Activated CD4-positive, alpha-beta T cell treated with anti-CD3 and anti-CD28 coated beads for 24 hours (primary cell): ENCODE results near the gene TAOK3.
"Not testable (repeated sequence)": the region's sequence is repeated elsewhere in the genome, so short reads cannot be mapped to it uniquely, and the experiment has no call there.

Source experiments
- DNase-seq, 2 donors: peaks; one replicate each; pipeline ENCODE4 v3.0.0-alpha.2; 2020; ENCODE audit warnings: low read depth in 2 of 2

TAOK3 gene

DNA sequence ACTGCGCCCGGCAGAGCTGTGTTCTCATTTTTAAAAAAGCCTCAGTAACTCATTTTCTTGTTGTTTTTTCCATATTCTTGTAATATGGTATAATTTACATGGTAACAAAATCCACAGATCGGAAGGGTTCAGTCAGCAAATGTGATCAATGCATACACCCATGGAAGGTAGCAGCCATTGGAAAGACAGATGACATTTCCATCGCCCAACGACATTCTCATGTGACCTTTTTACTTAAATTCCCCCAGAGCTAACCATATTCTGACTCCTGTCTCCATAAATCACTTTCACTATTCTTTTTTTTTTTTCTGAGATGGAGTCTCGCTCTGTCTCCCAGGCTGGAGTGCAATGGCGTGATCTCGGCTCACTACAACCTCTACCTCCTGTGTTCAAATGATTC, 231.9 kb downstream of the TAOK3 start:
- no peak for DNase-seq

DNA sequence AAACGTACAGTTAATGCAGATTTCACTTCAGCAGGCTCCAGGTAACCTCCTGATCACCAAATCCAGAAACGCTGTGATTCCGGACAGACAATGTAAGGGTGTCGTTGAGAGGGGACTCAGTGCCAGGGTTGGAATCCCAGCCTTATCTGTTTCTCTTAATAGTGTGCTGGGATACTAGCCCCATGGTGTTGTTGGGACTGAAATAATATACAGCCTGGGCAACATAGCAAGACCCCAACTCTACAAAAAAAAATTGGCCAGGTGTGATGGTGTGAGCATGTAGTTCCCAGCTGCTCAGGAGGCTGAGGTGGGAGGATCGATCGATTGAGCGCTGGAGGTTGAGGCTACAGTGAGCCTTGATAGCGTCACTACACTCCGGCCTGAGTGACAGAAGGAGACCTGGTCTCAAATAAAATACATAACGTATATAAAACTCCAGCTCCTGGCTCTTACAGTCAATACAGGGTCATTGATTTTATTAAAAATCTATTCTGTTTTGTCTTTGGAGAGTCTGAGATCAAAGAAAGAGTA, 235.5 kb downstream of the TAOK3 start:
- no peak for DNase-seq

DNA sequence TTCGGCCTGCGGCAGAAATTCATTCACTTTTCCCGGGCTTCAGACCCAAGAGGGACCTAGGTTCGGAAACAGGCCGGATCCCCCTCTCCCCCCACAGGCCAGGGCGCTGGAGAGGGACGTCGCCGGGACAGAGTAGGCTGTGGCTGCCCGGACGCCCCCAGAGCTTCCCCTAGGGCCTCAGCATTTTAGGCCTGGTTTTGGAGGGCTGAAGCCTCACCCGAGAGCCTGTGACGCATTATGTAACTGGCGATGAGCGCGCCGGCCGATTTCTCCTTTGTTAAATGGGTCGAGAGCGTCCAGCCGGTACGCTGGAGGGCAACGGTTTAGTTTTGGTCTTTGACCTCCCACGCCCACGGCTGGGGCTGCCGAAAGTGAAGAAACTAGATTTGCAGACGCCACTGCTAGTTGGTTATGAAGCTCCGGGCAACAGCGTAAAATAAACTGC, 236.1 kb downstream of the TAOK3 start:
- DNase-seq: peak in 1 of 2 donors; percentile 33

DNA sequence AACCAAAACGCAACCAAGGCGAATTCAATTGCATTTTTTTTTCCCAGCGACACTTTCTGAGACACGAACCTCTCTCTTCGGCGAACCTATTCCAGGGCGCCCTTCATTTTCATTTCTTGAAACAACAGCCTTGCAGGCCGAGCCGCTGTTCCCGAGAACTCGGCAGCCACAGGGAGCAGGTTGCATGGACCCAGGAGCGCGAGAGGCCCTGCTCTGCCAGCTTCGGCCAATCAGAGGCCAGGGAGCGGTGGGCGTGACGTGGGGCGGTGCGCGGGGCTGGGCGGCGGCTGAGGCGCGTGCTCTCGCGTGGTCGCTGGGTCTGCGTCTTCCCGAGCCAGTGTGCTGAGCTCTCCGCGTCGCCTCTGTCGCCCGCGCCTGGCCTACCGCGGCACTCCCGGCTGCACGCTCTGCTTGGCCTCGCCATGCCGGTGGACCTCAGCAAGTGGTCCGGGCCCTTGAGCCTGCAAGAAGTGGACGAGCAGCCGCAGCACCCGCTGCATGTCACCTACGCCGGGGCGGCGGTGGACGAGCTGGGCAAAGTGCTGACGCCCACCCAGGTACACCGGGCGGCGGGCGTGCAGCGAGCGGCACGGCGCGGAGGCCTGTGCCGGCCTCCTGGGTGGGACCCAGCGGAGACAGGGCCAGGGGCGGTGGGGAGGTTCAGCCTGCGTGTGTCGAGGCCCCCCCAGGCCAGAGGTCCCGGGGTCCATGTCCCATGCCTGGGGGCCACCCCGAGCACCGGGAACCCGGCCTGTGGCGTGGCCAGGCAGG, 236.7 kb downstream of the TAOK3 start, which contains the start of gene PEBP1:
Gene PEBP1 (plus strand): TSS at position 337 of the 771 bp plus-strand sequence. CDS start 86 bp downstream, at position 423.
- DNase-seq: peak; percentile 84 to 90

DNA sequence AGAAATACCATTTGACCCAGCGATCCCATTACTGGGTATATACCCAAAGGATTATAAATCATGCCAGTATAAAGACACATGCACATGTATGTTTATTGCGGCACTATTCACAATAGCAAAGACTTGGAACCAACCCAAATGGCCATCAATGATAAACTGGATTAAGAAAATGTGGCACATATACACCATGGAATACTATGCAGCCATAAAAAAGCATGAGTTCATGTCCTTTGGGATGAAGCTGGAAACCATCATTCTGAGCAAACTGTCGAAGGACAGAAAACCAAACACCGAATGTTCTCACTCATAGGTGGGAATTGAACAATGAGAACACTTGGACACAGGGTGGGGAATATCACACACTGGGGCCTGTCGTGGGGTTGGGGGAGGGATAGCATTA, 243.3 kb downstream of the TAOK3 start:
- DNase-seq: not testable (repeated sequence)

DNA sequence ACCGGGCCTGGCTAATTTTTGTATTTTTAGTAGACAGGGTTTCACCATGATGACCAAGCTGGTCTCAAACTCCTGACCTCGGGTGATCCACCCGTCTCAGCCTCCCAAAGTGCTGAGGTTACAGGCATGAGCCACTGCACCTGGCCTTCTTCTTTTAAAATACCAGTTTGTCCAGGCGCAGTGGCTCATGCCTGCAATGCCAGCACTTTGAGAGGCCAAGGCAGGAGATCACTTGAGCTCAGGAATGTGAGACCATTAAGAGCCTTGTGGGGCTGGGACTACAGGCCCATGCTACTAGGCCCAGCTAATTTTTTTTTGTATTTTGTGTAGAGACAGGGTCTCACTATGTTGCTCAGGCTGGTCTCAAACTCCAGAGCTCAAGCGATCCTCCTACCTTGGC, 244.8 kb downstream of the TAOK3 start:
- no peak for DNase-seq

DNA sequence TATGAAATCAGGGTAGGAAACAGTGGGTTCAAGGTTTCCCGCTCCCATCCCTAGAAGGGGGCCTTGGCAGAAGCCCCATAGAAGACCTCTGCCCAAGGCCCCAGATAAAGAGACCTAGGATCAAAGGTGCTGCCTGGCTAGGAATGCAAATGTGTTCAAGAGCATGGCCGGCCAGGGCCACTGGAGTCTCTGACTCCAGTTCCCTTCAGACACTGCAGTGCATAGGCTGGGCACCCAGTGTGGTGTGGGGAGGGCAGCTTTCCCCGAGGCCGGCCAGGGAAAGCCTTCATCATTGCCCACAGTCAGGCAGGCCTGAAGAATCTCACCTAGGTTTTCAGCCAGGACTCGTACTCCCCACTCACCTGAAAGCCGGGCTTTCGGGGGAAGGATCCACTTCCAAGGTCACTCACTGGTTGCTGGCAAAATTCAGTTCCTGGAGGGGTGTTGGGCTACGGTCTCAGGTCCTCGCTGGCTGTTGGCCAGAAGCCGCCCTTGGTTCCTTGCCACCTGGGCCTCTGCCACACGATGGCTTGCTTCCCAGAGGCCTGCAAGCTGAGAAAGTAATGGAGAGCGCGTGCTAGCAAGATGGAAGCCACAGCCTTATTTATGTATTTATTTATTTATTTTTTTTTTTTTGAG, 246.5 kb downstream of the TAOK3 start:
- DNase-seq: no peak

DNA sequence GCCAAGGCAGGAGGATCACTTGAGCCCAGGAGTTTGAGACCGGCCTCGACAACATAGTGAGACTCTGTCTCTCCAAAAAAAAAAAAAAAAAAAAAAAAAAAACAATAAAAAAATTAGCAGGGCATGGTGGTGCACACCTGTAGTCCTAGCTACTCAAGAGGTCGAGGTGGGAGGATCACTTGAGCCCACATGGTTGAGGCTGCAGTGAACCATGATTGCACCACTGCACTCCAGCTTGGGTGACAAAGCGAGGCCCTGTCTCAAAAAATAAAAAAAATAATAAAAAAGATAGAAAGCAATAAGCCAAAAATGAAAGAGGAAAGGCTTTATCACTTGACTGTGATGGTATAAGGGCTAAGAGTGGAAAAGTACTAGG, 247.0 kb downstream of the TAOK3 start:
- DNase-seq: no peak

DNA sequence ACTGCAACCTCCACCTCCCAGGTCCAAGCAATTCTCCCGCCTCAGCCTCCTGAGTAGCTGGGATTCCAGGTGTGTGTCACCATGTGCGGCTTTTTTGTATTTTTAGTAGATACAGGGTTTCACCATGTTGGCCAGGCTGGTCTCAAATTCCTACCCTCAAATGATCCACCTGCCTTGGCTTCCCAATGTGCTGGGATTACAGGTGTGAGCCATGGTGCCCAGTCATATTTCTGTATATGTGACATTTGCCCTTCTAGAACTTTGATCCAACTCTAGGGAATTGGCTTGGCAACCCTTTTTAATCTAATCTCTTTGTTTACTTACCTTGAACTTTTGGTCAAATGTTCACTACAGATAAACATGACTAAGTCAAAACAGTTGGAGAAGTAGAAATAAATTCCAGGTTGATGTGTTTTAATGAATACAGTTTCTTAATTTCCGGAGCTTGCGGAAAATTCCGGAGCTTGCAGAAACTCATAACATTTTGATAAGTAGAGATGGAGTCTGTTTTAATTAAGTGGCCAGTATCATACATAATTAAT, 248.3 kb downstream of the TAOK3 start:
- no peak for DNase-seq

DNA sequence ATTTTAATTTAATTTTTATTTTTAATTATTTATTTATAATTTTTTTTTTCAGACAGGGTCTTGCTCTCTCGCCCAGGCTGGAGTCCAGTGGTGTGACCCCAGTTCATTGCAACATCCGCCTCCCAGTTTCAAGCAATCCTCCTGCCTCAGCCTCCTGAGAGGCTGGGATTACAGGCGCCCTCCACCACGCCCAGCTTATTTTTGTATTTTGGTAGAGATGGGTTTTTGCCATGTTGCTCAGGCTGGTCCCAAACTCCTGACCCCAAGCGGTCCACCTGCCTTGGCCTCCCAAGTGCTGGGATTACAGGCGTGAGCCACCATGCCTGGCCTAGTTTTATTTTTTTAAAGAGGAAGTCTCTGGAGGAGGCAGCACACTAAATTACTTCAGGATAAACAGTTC, 250.4 kb downstream of the TAOK3 start:
- no peak for DNase-seq

DNA sequence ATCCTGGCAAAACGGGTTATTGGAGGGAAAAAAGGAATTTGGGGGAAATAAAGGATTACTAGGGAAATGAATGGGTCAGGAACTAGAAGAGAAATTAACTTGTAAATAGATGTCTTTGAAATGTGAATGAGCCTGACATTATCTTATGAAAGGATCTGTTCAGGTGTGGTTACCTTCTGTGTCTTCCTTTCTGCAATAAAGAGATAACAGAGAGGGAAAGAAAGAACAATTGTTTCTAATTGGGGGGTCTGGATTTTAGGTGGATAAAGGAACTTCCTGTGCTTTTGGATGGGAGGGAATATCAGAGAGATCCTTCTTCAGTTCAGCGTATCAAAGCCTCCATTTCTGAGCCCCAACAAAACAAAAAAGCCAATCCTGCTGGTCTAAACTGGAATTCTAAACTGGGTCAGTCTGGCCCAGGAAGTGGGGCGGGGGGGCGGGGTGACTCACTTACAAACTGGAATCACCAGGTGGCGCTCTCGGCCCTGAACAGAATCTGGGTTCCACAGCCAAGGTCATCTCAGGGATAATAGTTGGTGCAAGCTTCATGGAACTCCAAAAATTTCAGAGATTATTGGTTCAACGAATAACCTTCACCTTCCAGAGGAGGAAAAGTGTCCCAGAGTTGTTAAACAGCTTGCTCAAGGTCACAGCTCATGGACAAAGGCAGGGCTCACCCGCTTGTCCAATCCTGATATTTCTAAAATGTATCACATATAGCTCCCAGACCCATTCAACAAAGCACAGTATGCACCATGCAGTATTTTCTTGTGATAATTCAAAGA, 251.9 kb downstream of the TAOK3 start:
- DNase-seq: peak; percentile 53 to 60

DNA sequence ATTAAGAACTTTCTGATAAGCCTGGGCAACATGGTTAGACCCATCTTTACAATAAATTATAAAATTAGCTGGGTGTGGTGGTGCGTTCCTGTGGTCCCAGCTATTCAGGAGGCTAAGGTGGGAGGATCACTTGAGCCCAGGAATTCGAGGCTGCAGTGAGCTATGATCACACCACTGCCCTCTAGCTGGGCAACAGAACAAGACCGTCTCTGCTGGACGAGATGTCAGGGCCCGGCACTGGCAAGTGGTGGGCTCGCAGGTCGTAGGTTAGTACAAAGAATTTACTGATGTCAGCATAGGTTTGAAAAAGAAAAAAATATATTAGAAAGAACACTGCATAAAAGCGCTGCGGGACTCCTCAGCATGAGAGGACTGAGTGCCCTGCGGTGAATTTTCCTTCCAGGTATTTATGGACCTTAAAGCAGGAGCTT, 253.2 kb downstream of the TAOK3 start:
- no peak for DNase-seq

DNA sequence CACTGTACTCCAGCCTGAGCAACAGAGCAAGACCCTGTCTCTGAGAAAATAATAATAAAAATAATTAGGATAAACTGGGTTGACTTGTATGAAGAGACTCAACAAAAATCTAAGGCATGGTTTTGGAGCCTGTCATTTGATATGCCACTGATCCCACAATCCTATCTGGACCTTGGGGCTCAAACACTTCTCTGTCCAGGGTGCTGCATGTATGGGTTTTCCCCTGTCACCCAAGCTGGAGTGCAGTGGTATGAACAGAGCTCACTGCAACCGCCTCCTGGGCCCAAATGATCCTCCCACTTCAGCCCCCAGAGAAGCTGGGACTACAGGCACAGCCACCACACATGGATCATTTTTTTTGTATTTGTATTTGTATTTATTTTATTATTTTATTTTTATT, 263.6 kb downstream of the TAOK3 start:
- DNase-seq: no peak

DNA sequence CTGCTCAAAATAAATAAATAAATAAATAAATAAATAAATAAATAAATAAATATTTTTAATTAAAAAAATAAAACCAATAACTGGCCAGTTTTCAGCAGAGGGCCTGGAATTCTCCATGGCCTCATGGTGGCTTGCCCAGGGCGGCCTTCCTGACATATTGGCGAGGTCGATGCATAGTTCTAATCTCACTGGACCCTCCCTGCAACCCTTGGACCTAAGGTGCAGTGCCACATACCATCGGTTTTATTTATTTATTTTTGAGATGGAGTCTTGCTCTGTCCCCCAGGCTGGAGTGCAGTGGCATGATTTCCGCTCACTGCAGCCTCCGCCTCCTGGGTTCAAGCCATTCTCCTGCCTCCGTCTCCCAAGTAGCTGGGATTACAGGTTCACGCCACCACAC, 265.0 kb downstream of the TAOK3 start:
- DNase-seq: no peak

DNA sequence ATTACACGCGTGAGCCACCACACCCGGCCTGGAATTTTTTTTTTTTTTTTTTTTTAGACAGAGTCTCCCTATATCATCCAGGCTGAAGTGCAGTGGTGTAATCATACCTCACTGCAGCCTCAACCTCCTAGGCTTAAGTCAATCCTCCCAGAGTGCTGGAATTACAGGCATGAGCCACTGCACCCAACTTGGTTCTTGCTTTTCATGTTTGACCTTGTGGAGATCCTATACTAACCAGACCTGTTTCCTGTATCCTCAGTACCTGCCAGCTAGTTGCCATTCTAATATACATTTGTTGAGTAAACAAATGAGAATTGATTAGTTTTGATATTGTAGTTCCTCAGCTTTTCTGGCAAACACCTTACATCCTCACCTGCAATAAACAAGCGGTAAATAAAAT, 265.7 kb downstream of the TAOK3 start:
- no peak for DNase-seq

DNA sequence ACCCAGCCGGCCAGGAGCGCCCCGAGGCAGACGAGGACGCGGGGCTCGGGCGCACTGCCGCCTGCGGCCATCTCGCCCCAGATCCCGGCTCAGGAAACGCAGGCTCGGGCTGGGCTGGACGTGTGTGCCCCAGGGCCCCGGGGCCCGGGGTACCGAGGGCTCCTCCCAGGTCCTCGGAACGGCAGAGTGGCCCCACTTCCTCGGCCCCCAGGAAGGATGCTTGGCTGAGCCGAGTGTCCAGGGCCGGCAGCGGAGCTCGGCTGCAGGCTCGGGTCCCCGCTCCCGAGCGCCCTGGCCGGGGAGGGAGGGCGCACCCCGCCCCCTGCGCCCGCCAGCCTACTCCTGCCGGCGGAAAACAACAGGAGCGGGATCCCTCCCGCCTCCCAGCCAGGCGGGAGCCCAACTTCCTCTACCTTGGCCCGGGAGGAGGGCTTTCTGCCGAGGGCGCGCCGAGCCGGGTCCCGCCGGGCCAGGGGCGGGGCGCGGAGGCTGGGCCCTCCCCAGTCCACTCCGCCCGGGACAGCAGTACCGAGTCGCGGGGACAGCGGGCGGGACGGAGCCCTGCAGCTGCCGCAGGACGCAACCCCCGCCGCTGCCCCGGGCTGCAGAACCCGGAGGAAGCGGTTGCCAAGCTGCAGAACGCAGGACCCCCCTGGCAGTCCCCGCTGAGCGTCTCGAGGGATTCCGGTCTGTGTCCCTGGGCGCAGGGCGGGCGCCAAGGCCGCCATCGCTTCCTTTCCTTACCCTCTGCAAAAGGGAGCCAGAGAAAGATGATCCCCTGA, 268.9 kb downstream of the TAOK3 start, which contains the start of gene VSIG10:
Gene VSIG10 (minus strand): TSS at position 411 of the 782 bp plus-strand sequence. CDS start 340 bp downstream, at position 71.
- DNase-seq: peak in 1 of 2 donors; percentile 3

DNA sequence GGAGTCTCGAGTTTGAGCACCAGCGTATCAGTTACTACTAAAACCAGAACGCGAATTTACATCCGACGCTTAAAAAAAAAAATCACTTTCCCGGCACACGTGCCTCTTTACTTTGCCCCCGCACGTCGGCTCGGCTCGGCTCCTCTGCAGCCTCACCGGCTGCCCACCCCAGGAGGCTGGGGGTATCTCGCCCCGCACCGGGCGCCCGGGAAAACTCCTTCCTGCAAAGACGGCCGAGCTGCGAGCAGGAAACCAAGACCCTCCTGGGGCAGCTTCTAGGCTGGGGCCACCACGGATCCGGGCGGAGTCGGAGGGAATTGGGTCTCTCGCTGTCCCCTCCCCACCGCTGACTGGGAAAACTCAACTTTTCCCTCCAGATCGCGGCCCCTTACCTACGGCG, 269.5 kb downstream of the TAOK3 start:
- no peak for DNase-seq

DNA sequence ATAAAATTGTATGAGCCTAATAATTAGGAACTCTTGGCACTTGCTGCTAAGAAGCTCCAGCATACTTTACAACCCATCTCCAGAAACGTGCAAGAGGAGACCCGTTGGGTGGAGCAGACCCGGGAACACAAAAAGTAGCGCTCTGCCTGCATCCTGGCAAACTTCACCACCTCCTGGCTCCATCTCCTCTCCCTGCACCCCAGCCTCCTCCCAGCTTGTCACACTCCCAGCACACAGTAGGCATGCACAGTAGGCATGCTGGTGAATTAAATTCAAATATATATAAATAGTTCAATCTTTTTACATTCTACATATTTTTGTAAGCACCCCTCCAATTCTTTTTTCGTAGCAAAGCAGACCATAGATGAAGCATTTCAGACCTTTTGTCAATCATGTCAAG, 270.1 kb downstream of the TAOK3 start:
- no peak for DNase-seq

DNA sequence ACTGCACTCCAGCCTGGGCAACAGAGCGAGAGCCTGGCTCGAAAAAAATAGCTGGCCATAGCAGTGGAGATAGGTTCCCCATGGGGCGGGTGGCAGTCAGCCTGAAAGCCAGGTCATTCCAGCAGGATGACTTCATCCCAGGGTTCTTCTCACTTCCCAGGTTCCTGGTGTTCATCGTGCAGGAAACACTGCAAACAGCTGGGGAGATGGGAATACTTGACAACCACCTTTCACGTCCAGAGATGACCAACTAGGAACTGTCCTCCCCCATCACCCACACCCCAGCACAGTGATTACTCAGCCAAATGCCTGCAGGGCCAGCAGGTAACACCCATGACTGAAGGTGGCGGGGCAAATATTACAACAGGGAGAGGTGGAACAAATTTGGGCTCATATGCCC, 270.6 kb downstream of the TAOK3 start:
- no peak for DNase-seq

DNA sequence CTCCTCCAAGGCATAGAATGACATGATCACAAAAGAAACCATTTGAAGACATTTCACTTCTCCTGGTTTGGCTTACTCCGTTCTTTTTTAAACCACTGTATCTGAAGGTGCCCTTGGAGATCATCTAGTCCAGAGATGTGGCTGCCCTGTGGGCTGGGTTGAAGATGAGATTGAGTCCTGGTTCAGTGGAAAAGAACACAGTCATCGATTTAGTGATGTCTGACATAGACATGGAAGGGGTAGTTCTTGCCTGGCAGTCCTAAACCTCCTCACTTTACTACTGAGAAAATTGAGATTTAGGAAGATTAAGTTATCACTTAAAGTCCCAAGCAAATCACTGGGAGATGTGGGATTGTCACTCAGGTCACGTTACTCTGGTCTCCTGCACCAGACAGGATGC, 271.7 kb downstream of the TAOK3 start:
- DNase-seq: no peak
